ENCODE results near the gene SPATA20. TPM values are rescaled to one million over a fixed set of nuclear protein-coding genes. Genes with fewer than 3 reads are reported as not detected.

Gene SPATA20
- total RNA-seq, 2 experiments from 2014 or later: 10.2 to 10.3 TPM

- H3K4me3 ChIP-seq (ENCODE audit: low read length): no peak overlapping the region
- no peak for TF ChIP-seq CTCF (IDR thresholded peaks at IDR 0.05)
- peaks cover 1% of the 10 kb centered on the region for H3K27me3 Mint-ChIP-seq
- ChIA-PET POLR2A (interaction anchor here (1.6 kb wide), 1 partner anchor 9 kb away, joined by 7 read pairs; the partner anchor contains the start of gene CACNA1G), CTCF (no interaction called here)
- H3K4me3 Mint-ChIP-seq: no peak overlapping the region
- no peak overlapping the region for H3K27ac ChIP-seq (ENCODE audit: low read depth in 1 of 2, low read length in 2 of 2)
- no peaks in the 10 kb centered on the region for H3K36me3 ChIP-seq (ENCODE audit: insufficient read depth, low read length)
- H3K27ac Mint-ChIP-seq: no peak overlapping the region
- no peak for ATAC-seq (ENCODE audit: poor library complexity)
- no peaks in the 10 kb centered on the region for H3K27me3 ChIP-seq (ENCODE audit: control insufficient read depth in 1 of 2, insufficient read depth in 2 of 2, low read length in 2 of 2)
- intact Hi-C loops (cut with DNase I, micrococcal nuclease): no loop called here
- DNase-seq: no peak
- H3K4me1 ChIP-seq (ENCODE audit: insufficient read depth, low read length): peaks cover 18% of the 10 kb centered on the region
- peaks cover 5% of the 10 kb centered on the region for H3K4me1 Mint-ChIP-seq (ENCODE audit: low read depth)
- no peaks in the 10 kb centered on the region for H3K9me3 ChIP-seq (ENCODE audit: control insufficient read depth in 1 of 2, insufficient read depth in 1 of 2, low read length in 2 of 2)
- no peaks in the 10 kb centered on the region for H3K9me3 Mint-ChIP-seq
- no peaks in the 10 kb centered on the region for H3K36me3 Mint-ChIP-seq (ENCODE audit: low read depth)
These were observed 3.9 kb downstream of the SPATA20 start for GRCh38 chr17:50550661-50551432.

GRCh38 chr17:50551433-50551815 lies 4.5 kb downstream of the SPATA20 start:
- H3K36me3 Mint-ChIP-seq (ENCODE audit: low read depth): no peaks in the 10 kb centered on the region
- ATAC-seq (ENCODE audit: poor library complexity): no peak
- CTCF ChIA-PET: no interaction called here
- no peaks in the 10 kb centered on the region for H3K36me3 ChIP-seq (ENCODE audit: insufficient read depth, low read length)
- H3K27me3 Mint-ChIP-seq: peaks cover 7% of the 10 kb centered on the region
- H3K4me1 ChIP-seq (ENCODE audit: insufficient read depth, low read length): peaks cover 14% of the 10 kb centered on the region
- H3K9me3 Mint-ChIP-seq: no peaks in the 10 kb centered on the region
- intact Hi-C loops (cut with DNase I, micrococcal nuclease): no loop called here
- no peak overlapping the region for H3K4me3 Mint-ChIP-seq
- H3K27ac ChIP-seq (ENCODE audit: low read depth in 1 of 2, low read length in 2 of 2): no peak overlapping the region
- no peaks in the 10 kb centered on the region for H3K27me3 ChIP-seq (ENCODE audit: control insufficient read depth in 1 of 2, insufficient read depth in 2 of 2, low read length in 2 of 2)
- H3K4me3 ChIP-seq (ENCODE audit: low read length): no peak overlapping the region
- POLR2A ChIA-PET: interaction anchor here (1.6 kb wide), 1 partner anchor 9 kb away, joined by 7 read pairs; the partner anchor contains the start of gene CACNA1G
- no peaks in the 10 kb centered on the region for H3K9me3 ChIP-seq (ENCODE audit: control insufficient read depth in 1 of 2, insufficient read depth in 1 of 2, low read length in 2 of 2)
- peaks cover 5% of the 10 kb centered on the region for H3K4me1 Mint-ChIP-seq (ENCODE audit: low read depth)
- no peak for DNase-seq
- no peak for TF ChIP-seq CTCF (IDR thresholded peaks at IDR 0.05)
- H3K27ac Mint-ChIP-seq: no peak overlapping the region

DNA sequence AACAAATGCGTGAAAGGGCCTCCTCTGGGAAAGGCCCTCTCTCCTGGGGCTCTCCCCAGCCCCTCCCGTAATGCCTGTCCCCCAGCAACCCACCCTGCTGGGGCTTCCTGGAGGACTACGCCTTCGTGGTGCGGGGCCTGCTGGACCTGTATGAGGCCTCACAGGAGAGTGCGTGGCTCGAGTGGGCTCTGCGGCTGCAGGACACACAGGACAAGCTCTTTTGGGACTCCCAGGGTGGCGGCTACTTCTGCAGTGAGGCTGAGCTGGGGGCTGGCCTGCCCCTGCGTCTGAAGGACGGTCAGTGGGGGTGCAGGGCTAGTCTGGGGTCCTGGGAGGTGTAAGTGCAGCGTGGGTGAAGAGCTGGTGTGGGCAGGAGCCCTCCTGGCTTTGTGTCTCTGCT lies 4.9 kb downstream of the SPATA20 start:
- Histone ChIP-seq H3K27ac (ENCODE audit: low read depth in 1 of 2, low read length in 2 of 2) (no peak overlapping the region), H3K9me3 (ENCODE audit: control insufficient read depth in 1 of 2, insufficient read depth in 1 of 2, low read length in 2 of 2) (no peaks in the 10 kb centered on the region), H3K4me3 (ENCODE audit: low read length) (no peak overlapping the region), H3K4me1 (ENCODE audit: insufficient read depth, low read length) (peaks cover 9% of the 10 kb centered on the region), H3K27me3 (ENCODE audit: control insufficient read depth in 1 of 2, insufficient read depth in 2 of 2, low read length in 2 of 2) (peaks cover 0 to under 1% of the 10 kb centered on the region in 2 experiments), H3K36me3 (ENCODE audit: insufficient read depth, low read length) (no peaks in the 10 kb centered on the region)
- POLR2A ChIA-PET: no interaction called here
- intact Hi-C loops (cut with DNase I, micrococcal nuclease): no loop called here
- DNase-seq (no peak), ATAC-seq (ENCODE audit: poor library complexity) (no peak)
- TF ChIP-seq CTCF (IDR thresholded peaks at IDR 0.05): no peak
- CTCF ChIA-PET: no interaction called here
- Mint-ChIP-seq H3K27me3 (peaks cover 11% of the 10 kb centered on the region), H3K36me3 (ENCODE audit: low read depth) (no peaks in the 10 kb centered on the region), H3K4me3 (no peak overlapping the region), H3K4me1 (ENCODE audit: low read depth) (peaks cover 1% of the 10 kb centered on the region), H3K27ac (no peak overlapping the region), H3K9me3 (no peaks in the 10 kb centered on the region)
